Measurements from ENCODE around the gene SESN2. TPM values are rescaled to one million over a fixed set of nuclear protein-coding genes. Genes with fewer than 3 reads are reported as not detected.

Gene SESN2
- total RNA-seq, 1 donor from 2014 or later: 23.6 TPM

GRCh38 chr1:28282426-28283407 lies 23.4 kb downstream of the SESN2 start:
- DNase-seq (ENCODE audit: extremely low read depth, low read depth, low spot score): no peak

GRCh38 chr1:28286111-28286510 lies 26.8 kb downstream of the SESN2 start:
- no peak for DNase-seq (ENCODE audit: extremely low read depth, low read depth, low spot score)

GRCh38 chr1:28288487-28288886 lies 29.2 kb downstream of the SESN2 start:
- DNase-seq (ENCODE audit: extremely low read depth, low read depth, low spot score): no peak

- DNase-seq (ENCODE audit: extremely low read depth, low read depth, low spot score): no peak
Observed at GRCh38 chr1:28290851-28291250, 31.5 kb downstream of the SESN2 start.

- no peak for DNase-seq (ENCODE audit: extremely low read depth, low read depth, low spot score)
Observed at GRCh38 chr1:28291711-28292110, 32.4 kb downstream of the SESN2 start.

- no peak for DNase-seq (ENCODE audit: extremely low read depth, low read depth, low spot score)
Observed at GRCh38 chr1:28295936-28296335, 36.6 kb downstream of the SESN2 start.

- no peak for DNase-seq (ENCODE audit: extremely low read depth, low read depth, low spot score)
Observed at GRCh38 chr1:28296401-28297261, 37.3 kb downstream of the SESN2 start.

GRCh38 chr1:28297826-28298225 lies 38.5 kb downstream of the SESN2 start:
- DNase-seq (ENCODE audit: extremely low read depth, low read depth, low spot score): no peak

- DNase-seq (ENCODE audit: extremely low read depth, low read depth, low spot score): no peak
Observed at GRCh38 chr1:28298438-28298837, 39.1 kb downstream of the SESN2 start.

- DNase-seq (ENCODE audit: extremely low read depth, low read depth, low spot score): no peak
Observed at GRCh38 chr1:28301368-28302174, 42.3 kb downstream of the SESN2 start.

- DNase-seq (ENCODE audit: extremely low read depth, low read depth, low spot score): no peak
Observed at GRCh38 chr1:28302247-28302646, 42.9 kb downstream of the SESN2 start.

GRCh38 chr1:28306301-28306949 lies 47.1 kb downstream of the SESN2 start:
- no peak for DNase-seq (ENCODE audit: extremely low read depth, low read depth, low spot score)

- no peak for DNase-seq (ENCODE audit: extremely low read depth, low read depth, low spot score)
Observed at GRCh38 chr1:28308750-28309149, 49.4 kb downstream of the SESN2 start.

- no peak for DNase-seq (ENCODE audit: extremely low read depth, low read depth, low spot score)
Observed at GRCh38 chr1:28309702-28310101, 50.4 kb downstream of the SESN2 start.

GRCh38 chr1:28313702-28314546 lies 54.6 kb downstream of the SESN2 start:
- DNase-seq (ENCODE audit: extremely low read depth, low read depth, low spot score): no peak

- DNase-seq (ENCODE audit: extremely low read depth, low read depth, low spot score): no peak
Observed at GRCh38 chr1:28314547-28314941, 55.2 kb downstream of the SESN2 start.

GRCh38 chr1:28317014-28317413 lies 57.7 kb downstream of the SESN2 start:
- no peak for DNase-seq (ENCODE audit: extremely low read depth, low read depth, low spot score)

GRCh38 chr1:28322194-28322593 lies 62.9 kb downstream of the SESN2 start:
- no peak for DNase-seq (ENCODE audit: extremely low read depth, low read depth, low spot score)

GRCh38 chr1:28323720-28324119 lies 64.4 kb downstream of the SESN2 start:
- no peak for DNase-seq (ENCODE audit: extremely low read depth, low read depth, low spot score)

All from glomerular endothelial cell (primary cell).